ENCODE data around the gene ZNF428. TPM values are rescaled to one million over a fixed set of nuclear protein-coding genes. Genes with fewer than 3 reads are reported as not detected.
"Not testable (repeated sequence)": the region's sequence is repeated elsewhere in the genome, so short reads cannot be mapped to it uniquely, and the experiment has no call there.

The ZNF428 gene
- total RNA-seq, 1 donor from 2014 or later = 18.5 TPM

- Histone ChIP-seq H3K9me3 (ENCODE audit: low read depth) (no peaks in the 10 kb centered on the region), H3K27ac (no peak overlapping the region), H3K27me3 (peaks cover 45% of the 10 kb centered on the region), H3K36me3 (no peaks in the 10 kb centered on the region), H3K9ac (peak overlapping the region; percentile 58), H4K20me1 (ENCODE audit: low read depth) (peaks cover 38% of the 10 kb centered on the region), H3K4me1 (peaks cover 24% of the 10 kb centered on the region), H3K4me3 (peak overlapping the region; percentile 92), H3F3A (ENCODE audit: low read depth) (peaks cover 21% of the 10 kb centered on the region), H2AFZ (replicated peaks) (no peak overlapping the region), H3K79me2 (ENCODE audit: low read depth) (peaks cover 19% of the 10 kb centered on the region), H3K4me2 (peak overlapping the region; percentile 99)
- H3K4me3 Mint-ChIP-seq = peak overlapping the region; percentile 94
- TF ChIP-seq CTCF (IDR thresholded peaks at IDR 0.05) (no peak), EZH2 (IDR thresholded peaks at IDR 0.05) (no peak), EZH2phosphoT487 (IDR thresholded peaks at IDR 0.05) (no peak)
- H3K36me3 Mint-ChIP-seq = peaks cover 2% of the 10 kb centered on the region
- no peak for DNase-seq (ENCODE audit: low spot score)
- peak overlapping the region; percentile 51 for H3K27ac Mint-ChIP-seq
- peaks cover 15% of the 10 kb centered on the region for H3K27me3 Mint-ChIP-seq (ENCODE audit: insufficient read depth, low read depth)
- H3K9me3 Mint-ChIP-seq = no peaks in the 10 kb centered on the region
- H3K4me1 Mint-ChIP-seq = peaks cover 47% of the 10 kb centered on the region
Observed at GRCh38 chr19:43638995-43639518, 19.6 kb upstream of the ZNF428 start.

GRCh38 chr19:43638214-43638994 is 19.0 kb upstream of the ZNF428 start:
- Mint-ChIP-seq H3K4me1 (peaks cover 53% of the 10 kb centered on the region), H3K27ac (peak overlapping the region; percentile 51), H3K9me3 (no peaks in the 10 kb centered on the region), H3K27me3 (ENCODE audit: insufficient read depth, low read depth) (peaks cover 13% of the 10 kb centered on the region), H3K4me3 (peak overlapping the region; percentile 94), H3K36me3 (peaks cover 4% of the 10 kb centered on the region)
- peaks cover 21% of the 10 kb centered on the region for H3F3A ChIP-seq (ENCODE audit: low read depth)
- H2AFZ ChIP-seq (replicated peaks) = no peak overlapping the region
- peaks cover 44% of the 10 kb centered on the region for H4K20me1 ChIP-seq (ENCODE audit: low read depth)
- peak overlapping the region; percentile 58 for H3K9ac ChIP-seq
- peak overlapping the region; percentile 99 for H3K4me2 ChIP-seq
- H3K4me3 ChIP-seq = peak overlapping the region; percentile 92
- no peak for DNase-seq (ENCODE audit: low spot score)
- TF ChIP-seq EZH2phosphoT487 (IDR thresholded peaks at IDR 0.05) = no peak
- no peak for TF ChIP-seq CTCF (IDR thresholded peaks at IDR 0.05)
- TF ChIP-seq EZH2 (IDR thresholded peaks at IDR 0.05) = no peak
- peaks cover 24% of the 10 kb centered on the region for H3K4me1 ChIP-seq
- H3K27ac ChIP-seq = no peak overlapping the region
- H3K36me3 ChIP-seq = no peaks in the 10 kb centered on the region
- peaks cover 45% of the 10 kb centered on the region for H3K27me3 ChIP-seq
- H3K9me3 ChIP-seq (ENCODE audit: low read depth) = no peaks in the 10 kb centered on the region
- peaks cover 20% of the 10 kb centered on the region for H3K79me2 ChIP-seq (ENCODE audit: low read depth)

- Histone ChIP-seq H4K20me1 (ENCODE audit: low read depth) (peaks cover 57% of the 10 kb centered on the region), H3K9ac (no peak overlapping the region), H3K4me3 (peak overlapping the region; percentile 46), H3K4me1 (peaks cover 24% of the 10 kb centered on the region), H3F3A (ENCODE audit: low read depth) (peaks cover 21% of the 10 kb centered on the region), H3K4me2 (peak overlapping the region; percentile 82), H3K79me2 (ENCODE audit: low read depth) (peaks cover 20% of the 10 kb centered on the region), H2AFZ (replicated peaks) (no peak overlapping the region), H3K27me3 (peaks cover 33% of the 10 kb centered on the region), H3K9me3 (ENCODE audit: low read depth) (no peaks in the 10 kb centered on the region), H3K27ac (no peak overlapping the region), H3K36me3 (no peaks in the 10 kb centered on the region)
- Mint-ChIP-seq H3K36me3 (peaks cover 9% of the 10 kb centered on the region), H3K27me3 (ENCODE audit: insufficient read depth, low read depth) (peaks cover 8% of the 10 kb centered on the region), H3K27ac (no peak overlapping the region), H3K4me3 (peak overlapping the region; percentile 85), H3K4me1 (peaks cover 52% of the 10 kb centered on the region), H3K9me3 (no peaks in the 10 kb centered on the region)
- TF ChIP-seq EZH2 (IDR thresholded peaks at IDR 0.05) (no peak), EZH2phosphoT487 (IDR thresholded peaks at IDR 0.05) (no peak), CTCF (IDR thresholded peaks at IDR 0.05) (no peak)
- peak; percentile 62 for DNase-seq (ENCODE audit: low spot score)
Observed at GRCh38 chr19:43636121-43636683, 16.8 kb upstream of the ZNF428 start.

- H4K20me1 ChIP-seq (ENCODE audit: low read depth) = peaks cover 57% of the 10 kb centered on the region
- H3K4me1 Mint-ChIP-seq = peaks cover 49% of the 10 kb centered on the region
- not testable (repeated sequence) for H3K9ac ChIP-seq; H3K9me3 Mint-ChIP-seq; H3K9me3 ChIP-seq (ENCODE audit: low read depth); H2AFZ ChIP-seq (replicated peaks); H3K36me3 ChIP-seq; H3K27me3 Mint-ChIP-seq (ENCODE audit: insufficient read depth, low read depth)
- H3K36me3 Mint-ChIP-seq = peaks cover 12% of the 10 kb centered on the region
- peaks cover 20% of the 10 kb centered on the region for H3K79me2 ChIP-seq (ENCODE audit: low read depth)
- H3K27ac Mint-ChIP-seq = peak overlapping the region; percentile 98
- H3K4me2 ChIP-seq = peak overlapping the region; percentile 82
- peaks cover 21% of the 10 kb centered on the region for H3F3A ChIP-seq (ENCODE audit: low read depth)
- H3K4me3 Mint-ChIP-seq = peak overlapping the region; percentile 85
- H3K27me3 ChIP-seq = peaks cover 26% of the 10 kb centered on the region
- peak overlapping the region; percentile 78 for H3K27ac ChIP-seq
- peak overlapping the region; percentile 46 for H3K4me3 ChIP-seq
- DNase-seq (ENCODE audit: low spot score) = peak; percentile 88
- H3K4me1 ChIP-seq = peaks cover 24% of the 10 kb centered on the region
Observed at GRCh38 chr19:43635561-43635940, 16.1 kb upstream of the ZNF428 start.

All from neural progenitor cell (in vitro differentiated cells).